Measurements from ENCODE around the gene ASCL4.

DNA sequence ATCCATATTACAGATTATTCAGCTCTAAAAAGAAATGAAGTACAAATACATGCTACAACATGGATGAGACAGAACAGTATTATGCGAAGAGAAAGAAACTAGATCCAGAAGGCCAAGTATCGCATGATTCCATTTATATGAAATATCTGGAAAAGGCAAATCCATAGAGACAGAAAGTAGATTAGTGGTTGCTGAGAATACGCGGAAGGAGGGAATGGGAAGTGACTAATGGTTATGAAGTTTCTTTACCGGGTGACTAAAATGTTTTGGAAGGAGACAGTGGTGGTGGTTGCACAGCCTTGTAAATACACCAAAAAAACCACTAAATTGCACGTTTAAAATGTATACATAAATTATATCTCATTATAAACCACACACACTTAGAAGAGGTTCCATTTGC is 26.0 kb upstream of the ASCL4 start:
- TF ChIP-seq, protein P1, sequence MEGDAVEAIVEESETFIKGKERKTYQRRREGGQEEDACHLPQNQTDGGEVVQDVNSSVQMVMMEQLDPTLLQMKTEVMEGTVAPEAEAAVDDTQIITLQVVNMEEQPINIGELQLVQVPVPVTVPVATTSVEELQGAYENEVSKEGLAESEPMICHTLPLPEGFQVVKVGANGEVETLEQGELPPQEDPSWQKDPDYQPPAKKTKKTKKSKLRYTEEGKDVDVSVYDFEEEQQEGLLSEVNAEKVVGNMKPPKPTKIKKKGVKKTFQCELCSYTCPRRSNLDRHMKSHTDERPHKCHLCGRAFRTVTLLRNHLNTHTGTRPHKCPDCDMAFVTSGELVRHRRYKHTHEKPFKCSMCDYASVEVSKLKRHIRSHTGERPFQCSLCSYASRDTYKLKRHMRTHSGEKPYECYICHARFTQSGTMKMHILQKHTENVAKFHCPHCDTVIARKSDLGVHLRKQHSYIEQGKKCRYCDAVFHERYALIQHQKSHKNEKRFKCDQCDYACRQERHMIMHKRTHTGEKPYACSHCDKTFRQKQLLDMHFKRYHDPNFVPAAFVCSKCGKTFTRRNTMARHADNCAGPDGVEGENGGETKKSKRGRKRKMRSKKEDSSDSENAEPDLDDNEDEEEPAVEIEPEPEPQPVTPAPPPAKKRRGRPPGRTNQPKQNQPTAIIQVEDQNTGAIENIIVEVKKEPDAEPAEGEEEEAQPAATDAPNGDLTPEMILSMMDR (IDR thresholded peaks at IDR 0.05), result no peak
- TF ChIP-seq EP300 (IDR thresholded peaks at IDR 0.05), result no peak
- TF ChIP-seq POLR2A (IDR thresholded peaks at IDR 0.05), result no peak
